AG04450 (cell line): ENCODE results near the gene MYL5. TPM values are rescaled to one million over a fixed set of nuclear protein-coding genes. Genes with fewer than 3 reads are reported as not detected.
"Not testable (repeated sequence)": the region's sequence is repeated elsewhere in the genome, so short reads cannot be mapped to it uniquely, and the experiment has no call there.

Source experiments
- CTCF ChIA-PET: fragments of 300-600, 350-600 bp; formaldehyde crosslinking; extraction: SDS; loops from one replicate; lab custom pipeline; 2022; ENCODE audit warnings: antibody characterized with exemption, inconsistent platforms; lab: Charles Lee
- POLR2A ChIA-PET: fragments of 350-600 bp; formaldehyde crosslinking; extraction: SDS; loops from one replicate; lab custom pipeline; 2021; ENCODE audit warnings: antibody characterized with exemption, inconsistent platforms; lab: Yijun Ruan, JAX
- DNase-seq: peaks from one replicate; pipeline ENCODE4 v3.0.0-alpha.2; 2011; ENCODE audit warnings: low read depth, low spot score
- H3K27ac ChIP-seq: one replicate; pipeline ENCODE4 v1.5.1; 2012; ENCODE audit warnings: low read depth, low read length, control low read depth
- H3K27me3 ChIP-seq: one replicate; pipeline ENCODE4 v1.6.0; 2012; ENCODE audit warnings: low read length; ENCODE audit not compliant: control insufficient read depth, insufficient read depth
- H3K4me3 ChIP-seq: 2 replicates; pipeline ENCODE4 v1.5.1; 2011; ENCODE audit warnings: mild to moderate bottlenecking, low read depth, low read length, control low read depth
- H3K9me3 ChIP-seq: 2 replicates; pipeline ENCODE4 v1.5.1; 2012; ENCODE audit warnings: low read length; ENCODE audit not compliant: control insufficient read depth, insufficient read depth
- polyA plus RNA-seq: library from polyadenylated mRNA; depleted of rRNA; stranded (reverse); fragments of >200 nt; gene quantifications from 2 replicates; pipeline ENCODE4 v1.2.3, GENCODE V29; 2011
- TF ChIP-seq, protein P1 (sequence below): IDR thresholded peaks from 2 replicates; pipeline ENCODE4 v1.5.1; 2011; ENCODE audit warnings: low read depth, low read length, control low read depth, inconsistent platforms

The MYL5 gene
- polyA plus RNA-seq, 1 experiment: 12.3 TPM

- Histone ChIP-seq H3K9me3 (peaks cover 5% of the 10 kb centered on the region; the same call in 1 of the 2 replicates), H3K27ac (no peak overlapping the region), H3K27me3 (peaks cover 4% of the 10 kb centered on the region), H3K4me3 (no peak overlapping the region)
- CTCF ChIA-PET: interaction anchor here (1.7 kb wide), 1 partner anchor 54 kb away, joined by 8 read pairs; no protein-coding TSS in a partner anchor
- TF ChIP-seq, protein P1, sequence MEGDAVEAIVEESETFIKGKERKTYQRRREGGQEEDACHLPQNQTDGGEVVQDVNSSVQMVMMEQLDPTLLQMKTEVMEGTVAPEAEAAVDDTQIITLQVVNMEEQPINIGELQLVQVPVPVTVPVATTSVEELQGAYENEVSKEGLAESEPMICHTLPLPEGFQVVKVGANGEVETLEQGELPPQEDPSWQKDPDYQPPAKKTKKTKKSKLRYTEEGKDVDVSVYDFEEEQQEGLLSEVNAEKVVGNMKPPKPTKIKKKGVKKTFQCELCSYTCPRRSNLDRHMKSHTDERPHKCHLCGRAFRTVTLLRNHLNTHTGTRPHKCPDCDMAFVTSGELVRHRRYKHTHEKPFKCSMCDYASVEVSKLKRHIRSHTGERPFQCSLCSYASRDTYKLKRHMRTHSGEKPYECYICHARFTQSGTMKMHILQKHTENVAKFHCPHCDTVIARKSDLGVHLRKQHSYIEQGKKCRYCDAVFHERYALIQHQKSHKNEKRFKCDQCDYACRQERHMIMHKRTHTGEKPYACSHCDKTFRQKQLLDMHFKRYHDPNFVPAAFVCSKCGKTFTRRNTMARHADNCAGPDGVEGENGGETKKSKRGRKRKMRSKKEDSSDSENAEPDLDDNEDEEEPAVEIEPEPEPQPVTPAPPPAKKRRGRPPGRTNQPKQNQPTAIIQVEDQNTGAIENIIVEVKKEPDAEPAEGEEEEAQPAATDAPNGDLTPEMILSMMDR: no peak
- POLR2A ChIA-PET: interaction anchor here (1.1 kb wide), 1 partner anchor 14 kb away, joined by 6 read pairs; the partner anchor contains the start of genes ATP5ME and MYL5
- no peak for DNase-seq
Observed at GRCh38 chr4:687971-688853, 13.9 kb downstream of the MYL5 start.

- TF ChIP-seq, protein P1: no peak
- Histone ChIP-seq H3K27me3 (peaks cover 10% of the 10 kb centered on the region), H3K27ac (no peak within 1 kb of the TSS), H3K9me3 (peaks cover 5% of the 10 kb centered on the region; the same call in 1 of the 2 replicates), H3K4me3 (no peak within 1 kb of the TSS)
- ChIA-PET CTCF (no interaction called here), POLR2A (no interaction called here)
- DNase-seq: no peak
Observed at GRCh38 chr4:688854-689681, 14.7 kb downstream of the MYL5 start, which contains the start of gene SLC49A3. Gene SLC49A3 (minus strand): TSS chr4:689151. CDS start chr4:689127, 24 bp downstream.

DNA sequence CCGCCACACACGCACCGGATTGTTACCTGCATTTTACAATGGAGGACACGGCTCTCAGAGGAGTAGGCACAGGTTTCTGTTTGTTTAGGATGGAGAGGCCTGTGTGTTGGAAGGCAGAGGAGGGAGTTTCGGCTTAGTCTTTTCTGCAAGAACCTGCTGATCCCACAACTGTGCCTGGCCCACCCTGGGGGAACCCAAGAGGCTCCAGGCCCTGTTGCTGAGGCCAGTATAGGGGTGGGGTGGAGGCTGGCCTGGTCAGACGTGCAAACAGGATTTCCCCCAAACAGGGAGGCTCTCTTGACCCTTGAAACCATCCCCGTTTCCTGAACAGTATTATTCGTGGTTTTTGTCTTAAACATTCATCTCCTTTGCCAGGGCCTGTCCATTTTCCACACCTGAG is 15.4 kb downstream of the MYL5 start:
- CTCF ChIA-PET: no interaction called here
- Histone ChIP-seq H3K27me3 (peaks cover 10% of the 10 kb centered on the region), H3K9me3 (peaks cover 5% of the 10 kb centered on the region; the same call in 1 of the 2 replicates), H3K27ac (no peak overlapping the region), H3K4me3 (no peak overlapping the region)
- POLR2A ChIA-PET: interaction anchor here (0.7 kb wide), 1 partner anchor 344 kb away, joined by 4 read pairs; no protein-coding TSS in a partner anchor
- TF ChIP-seq, protein P1: no peak
- no peak for DNase-seq

GRCh38 chr4:692771-693554 is 18.6 kb downstream of the MYL5 start:
- Histone ChIP-seq H3K27ac (no peak overlapping the region), H3K4me3 (no peak overlapping the region), H3K27me3 (peaks cover 13% of the 10 kb centered on the region), H3K9me3 (no peaks in the 10 kb centered on the region; the same call in 1 of the 2 replicates)
- POLR2A ChIA-PET: no interaction called here
- TF ChIP-seq, protein P1: no peak
- DNase-seq: no peak
- CTCF ChIA-PET: no interaction called here

- peaks cover 13% of the 10 kb centered on the region for H3K27me3 ChIP-seq
- CTCF ChIA-PET, H3K9me3 ChIP-seq, DNase-seq, POLR2A ChIA-PET, H3K27ac ChIP-seq, H3K4me3 ChIP-seq: not testable (repeated sequence)
Observed at GRCh38 chr4:694341-694940, 20.1 kb downstream of the MYL5 start.
